DMS79 (cell line): ENCODE results near the gene KHK.
A peak's percentile ranks its signal among the peaks of the same experiment; 100 is the strongest.

Source experiments
- DNase-seq: peaks from one replicate; lab custom pipeline; 2025; lab: John Stamatoyannopoulos, UW

Gene KHK

DNA sequence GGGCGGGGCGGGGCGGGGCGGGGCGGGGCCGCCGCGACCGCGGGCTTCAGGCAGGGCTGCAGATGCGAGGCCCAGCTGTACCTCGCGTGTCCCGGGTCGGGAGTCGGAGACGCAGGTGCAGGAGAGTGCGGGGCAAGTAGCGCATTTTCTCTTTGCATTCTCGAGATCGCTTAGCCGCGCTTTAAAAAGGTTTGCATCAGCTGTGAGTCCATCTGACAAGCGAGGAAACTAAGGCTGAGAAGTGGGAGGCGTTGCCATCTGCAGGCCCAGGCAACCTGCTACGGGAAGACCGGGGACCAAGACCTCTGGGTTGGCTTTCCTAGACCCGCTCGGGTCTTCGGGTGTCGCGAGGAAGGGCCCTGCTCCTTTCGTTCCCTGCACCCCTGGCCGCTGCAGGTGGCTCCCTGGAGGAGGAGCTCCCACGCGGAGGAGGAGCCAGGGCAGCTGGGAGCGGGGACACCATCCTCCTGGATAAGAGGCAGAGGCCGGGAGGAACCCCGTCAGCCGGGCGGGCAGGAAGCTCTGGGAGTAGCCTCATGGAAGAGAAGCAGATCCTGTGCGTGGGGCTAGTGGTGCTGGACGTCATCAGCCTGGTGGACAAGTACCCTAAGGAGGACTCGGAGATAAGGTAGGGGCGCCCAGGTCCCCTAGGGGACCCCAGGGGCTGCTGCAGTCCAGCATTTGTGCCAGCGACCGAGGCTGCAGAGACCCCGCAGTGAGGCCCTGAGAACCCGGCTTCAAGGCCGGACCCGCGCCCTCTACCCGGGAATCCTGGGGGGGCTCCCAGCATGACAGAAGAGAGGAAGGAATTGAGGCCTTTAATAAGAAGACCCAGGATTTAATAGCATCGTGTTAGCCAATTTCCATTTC, at the start of gene KHK:
KHK (plus strand) TSS at position 49 of the 870 bp plus-strand sequence; CDS start at position 537, 488 bp downstream.
- peak; percentile 57 for DNase-seq

DNA sequence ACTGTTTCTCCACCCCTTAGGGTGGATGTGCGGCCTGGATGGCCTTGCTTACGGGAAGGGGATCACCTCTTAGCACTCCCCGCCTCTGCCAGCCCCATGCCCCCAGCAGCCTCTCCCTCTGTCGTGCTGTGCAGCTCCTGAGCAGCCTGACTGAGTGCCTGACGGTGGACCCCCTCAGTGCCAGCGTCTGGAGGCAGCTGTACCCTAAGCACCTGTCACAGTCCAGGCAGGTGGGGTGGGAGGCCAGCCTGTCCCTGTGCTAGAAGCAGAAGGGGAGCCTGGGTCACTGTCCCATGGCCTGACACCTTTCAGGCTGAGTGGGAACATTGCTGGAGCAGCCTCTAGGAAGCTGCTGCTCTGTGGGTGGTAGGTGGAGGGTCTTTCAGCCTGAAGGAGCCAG, 48.6 kb upstream of the KHK start:
- DNase-seq = no peak

DNA sequence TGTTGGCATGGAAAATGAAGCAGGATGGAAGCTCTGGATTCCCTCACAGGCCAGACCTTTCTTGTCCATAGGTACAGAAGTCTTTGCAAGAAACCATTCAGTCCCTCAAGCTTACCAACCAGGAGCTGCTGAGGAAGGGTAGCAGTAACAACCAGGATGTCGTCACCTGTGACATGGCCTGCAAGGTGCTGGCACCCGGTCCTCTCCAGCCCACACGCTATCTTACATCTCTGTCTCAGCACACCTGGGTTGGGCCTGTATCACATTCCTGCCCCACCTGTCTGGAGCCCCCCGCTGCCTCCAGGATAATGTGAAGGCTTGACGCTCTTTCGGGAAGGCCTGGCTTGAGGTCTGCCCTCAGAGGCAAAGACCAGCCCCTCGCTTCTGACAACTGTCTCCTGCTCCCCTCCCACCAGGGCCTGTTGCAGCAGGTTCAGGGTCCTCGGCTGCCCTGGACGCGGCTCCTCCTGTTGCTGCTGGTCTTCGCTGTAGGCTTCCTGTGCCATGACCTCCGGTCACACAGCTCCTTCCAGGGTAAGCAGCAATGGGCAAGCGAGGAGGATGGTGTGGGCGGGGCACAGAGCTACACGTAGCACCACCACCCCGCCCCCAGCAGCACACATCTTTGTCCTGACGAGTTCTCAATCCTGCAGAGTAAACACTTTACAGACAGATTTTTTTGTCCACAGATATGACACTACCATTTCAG, 47.8 kb upstream of the KHK start:
- no peak for DNase-seq

DNA sequence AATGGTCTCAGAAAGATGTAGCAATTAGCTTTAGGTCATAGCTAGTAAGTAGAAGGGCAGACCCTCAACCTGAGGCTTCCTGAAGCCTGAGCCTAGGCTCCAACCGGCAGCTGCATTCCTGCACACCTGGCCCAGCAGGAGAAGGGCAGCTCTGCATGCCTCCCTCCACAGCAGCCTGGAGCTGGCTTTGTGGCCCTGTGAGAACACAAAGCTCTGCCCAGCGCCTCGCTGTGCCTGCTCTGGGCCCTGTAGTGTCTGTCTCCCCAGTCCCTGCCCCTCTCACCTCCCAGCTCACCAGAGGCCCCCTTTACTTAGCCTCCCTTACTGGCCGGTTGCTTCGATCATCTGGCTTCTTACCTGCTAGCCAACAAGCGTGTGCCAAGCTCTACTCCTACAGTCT, 47.1 kb upstream of the KHK start:
- no peak for DNase-seq

DNA sequence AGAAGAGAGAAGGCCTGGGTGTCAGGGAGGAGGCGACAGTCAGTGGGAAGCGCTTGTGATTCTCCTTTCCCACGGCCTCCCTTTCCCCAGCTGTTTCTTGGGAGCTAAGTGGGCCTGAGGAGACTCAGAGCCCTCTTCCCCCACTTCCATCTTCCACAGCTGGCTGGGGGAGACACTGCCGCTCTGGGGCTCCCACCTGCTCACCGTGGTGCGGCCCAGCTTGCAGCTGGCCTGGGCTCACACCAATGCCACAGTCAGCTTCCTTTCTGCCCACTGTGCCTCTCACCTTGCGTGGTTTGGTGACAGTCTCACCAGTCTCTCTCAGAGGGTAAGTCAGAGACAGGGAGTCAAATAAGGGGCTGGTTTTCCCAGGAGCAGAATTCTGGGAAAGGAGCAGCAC, 46.7 kb upstream of the KHK start:
- no peak for DNase-seq

DNA sequence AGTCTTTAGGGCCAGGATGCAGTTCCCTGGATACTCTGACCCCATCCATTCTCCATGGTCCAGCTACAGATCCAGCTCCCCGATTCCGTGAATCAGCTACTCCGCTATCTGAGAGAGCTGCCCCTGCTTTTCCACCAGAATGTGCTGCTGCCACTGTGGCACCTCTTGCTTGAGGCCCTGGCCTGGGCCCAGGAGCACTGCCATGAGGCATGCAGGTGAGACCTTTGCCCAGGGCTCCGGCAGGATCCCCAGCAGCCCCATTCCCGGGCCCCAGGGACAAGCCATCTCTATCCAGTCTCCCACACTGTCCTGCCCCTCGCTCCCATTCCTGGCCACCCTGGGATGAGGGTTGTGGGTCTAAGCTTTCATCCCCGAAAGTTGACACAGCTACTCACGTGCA, 46.3 kb upstream of the KHK start:
- no peak for DNase-seq

DNA sequence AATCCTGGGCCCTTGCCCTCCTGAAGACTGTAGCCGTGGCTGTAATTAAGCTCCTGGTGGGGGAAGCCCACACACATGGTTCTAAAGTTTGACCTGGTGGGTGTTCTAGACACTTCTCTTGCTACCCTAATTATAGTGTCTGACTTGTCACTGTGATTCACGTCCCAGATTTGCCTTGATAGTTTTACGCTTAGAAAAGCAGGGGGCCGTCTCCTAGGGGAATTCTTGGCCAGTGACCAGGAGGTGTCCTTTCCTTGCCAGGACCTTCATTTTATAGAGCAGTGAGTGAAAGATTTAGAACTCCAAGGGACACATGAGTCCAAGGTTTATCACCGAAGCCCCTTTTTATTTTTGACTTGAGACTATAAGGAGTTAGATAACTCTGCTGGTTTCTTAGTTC, 44.8 kb upstream of the KHK start:
- no peak for DNase-seq

DNA sequence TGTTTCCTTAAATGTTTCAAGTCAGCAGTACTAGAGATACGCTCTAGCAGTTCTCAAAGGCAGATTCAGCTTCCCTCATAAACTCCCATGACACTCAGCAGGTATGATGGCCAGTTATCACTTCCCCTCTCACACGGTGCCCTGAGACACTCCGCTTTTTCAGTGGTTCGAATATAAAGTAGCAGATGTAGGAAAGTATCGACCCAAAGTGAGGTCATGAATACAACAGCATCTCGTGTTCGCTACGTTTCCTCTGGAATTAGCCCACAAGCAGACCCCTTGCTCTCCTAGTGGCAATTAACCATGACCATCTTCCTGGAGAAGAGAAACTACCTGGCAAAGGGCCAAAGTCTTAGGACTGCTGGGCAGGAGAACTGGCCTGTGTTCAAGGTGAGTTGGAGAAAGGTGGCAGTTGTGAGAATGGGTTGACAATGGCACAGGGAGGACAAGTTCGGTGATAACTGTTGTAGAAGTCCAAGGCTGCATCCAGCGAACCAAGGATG, 44.4 kb upstream of the KHK start:
- peak; percentile 97 for DNase-seq

DNA sequence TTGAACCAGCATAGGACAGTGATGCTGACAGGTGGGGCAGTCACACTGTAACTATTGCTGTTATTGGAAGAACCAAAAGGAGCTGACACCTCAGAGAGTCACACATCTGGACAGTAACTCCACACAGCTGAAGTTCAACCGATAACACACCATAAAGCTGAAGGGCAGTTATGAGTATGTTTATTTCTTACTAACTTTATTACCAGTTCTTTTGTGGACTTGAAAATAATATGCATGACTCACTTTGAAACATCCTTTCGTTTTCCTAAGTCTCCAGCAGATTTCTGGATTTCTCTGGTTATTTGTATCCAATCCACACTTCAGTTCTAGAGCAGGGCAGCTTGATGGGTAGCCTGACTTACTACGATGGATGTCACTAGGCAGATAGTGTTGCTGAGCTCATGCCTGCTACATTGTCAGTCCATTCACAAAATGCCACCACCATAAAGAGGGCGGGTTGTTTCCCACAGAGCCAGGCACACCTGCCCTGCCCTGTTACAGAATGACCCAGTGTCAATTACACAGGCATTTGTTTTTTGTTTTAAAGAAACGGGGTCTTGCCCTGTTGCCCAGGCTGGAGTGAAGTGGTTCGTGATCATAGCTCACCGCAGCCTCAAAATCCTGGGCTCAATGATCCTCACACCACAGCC, 43.5 kb upstream of the KHK start:
- DNase-seq = no peak

DNA sequence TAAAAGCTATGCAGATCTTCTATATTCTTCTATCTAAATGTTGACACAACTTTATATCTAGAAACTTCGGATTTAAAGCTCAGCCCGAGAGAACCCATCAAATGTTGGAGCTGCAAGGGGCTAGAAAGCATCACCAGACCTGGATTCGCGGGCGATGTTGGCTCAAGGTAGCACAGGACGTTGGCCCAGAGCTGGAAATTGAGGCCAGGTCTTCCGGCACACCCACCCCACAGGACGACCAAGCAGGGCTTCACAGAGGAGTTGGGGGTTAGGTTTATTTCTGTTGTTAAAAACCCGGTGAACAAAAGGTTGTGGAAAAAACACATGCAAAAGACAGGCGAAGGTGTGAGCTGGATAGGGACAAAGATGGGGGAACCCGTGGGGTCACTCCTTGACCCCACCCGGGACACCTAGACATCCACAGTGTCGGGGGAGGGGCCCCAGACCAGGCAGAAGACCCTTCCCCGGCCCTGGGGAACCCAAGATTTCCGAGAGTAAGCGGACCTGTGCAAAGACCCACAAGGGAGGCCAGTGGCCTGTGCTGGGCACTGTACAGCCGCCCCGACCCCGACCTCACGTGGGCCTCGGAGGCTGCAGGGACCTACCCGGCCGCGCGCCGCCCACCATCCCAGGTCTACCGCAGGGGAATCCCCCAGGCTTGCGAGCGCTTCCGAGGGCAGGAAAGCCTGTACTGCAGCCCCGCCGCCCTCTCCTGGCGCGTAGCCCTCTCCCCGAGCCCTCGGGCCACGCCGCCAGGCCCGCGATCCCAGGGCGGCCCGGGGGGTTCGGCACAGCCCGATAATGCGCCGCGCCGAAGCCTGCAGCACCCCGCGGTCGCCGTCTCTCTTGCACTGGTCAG, 36.9 kb upstream of the KHK start:
- no peak for DNase-seq

DNA sequence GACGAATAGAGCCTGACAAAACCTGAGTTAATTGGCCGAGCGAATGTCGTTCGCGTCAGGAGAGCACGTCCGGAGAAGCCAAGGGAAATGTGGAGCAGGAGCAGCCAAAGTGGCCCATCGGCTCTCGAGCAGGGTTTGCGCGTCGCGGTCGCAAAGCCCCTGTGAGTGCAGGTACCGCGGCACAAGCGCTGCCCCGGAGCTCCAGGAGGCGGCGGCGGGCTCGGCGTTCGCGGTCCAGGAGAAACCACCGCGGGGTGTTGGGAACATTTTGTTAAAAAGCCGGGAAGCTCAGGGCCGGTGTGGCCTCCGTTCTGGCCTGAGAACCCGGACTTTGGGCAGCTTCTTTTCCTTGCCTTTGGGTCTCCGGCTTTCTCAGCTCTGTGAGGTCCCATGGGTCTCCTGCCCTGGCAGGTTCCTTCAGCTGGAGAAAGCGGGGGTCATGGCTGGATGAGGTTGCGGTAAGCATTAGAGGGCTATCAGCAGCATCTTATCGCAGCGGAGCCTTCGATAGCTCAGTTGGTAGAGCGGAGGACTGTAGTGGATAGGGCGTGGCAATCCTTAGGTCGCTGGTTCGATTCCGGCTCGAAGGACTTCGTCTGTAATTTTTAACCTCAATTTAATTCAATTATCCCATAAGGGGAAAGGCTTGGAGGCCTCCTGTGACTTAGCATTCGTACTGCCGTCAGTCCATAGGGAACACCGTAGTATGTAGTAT, 36.1 kb upstream of the KHK start:
- peak; percentile 85 for DNase-seq

DNA sequence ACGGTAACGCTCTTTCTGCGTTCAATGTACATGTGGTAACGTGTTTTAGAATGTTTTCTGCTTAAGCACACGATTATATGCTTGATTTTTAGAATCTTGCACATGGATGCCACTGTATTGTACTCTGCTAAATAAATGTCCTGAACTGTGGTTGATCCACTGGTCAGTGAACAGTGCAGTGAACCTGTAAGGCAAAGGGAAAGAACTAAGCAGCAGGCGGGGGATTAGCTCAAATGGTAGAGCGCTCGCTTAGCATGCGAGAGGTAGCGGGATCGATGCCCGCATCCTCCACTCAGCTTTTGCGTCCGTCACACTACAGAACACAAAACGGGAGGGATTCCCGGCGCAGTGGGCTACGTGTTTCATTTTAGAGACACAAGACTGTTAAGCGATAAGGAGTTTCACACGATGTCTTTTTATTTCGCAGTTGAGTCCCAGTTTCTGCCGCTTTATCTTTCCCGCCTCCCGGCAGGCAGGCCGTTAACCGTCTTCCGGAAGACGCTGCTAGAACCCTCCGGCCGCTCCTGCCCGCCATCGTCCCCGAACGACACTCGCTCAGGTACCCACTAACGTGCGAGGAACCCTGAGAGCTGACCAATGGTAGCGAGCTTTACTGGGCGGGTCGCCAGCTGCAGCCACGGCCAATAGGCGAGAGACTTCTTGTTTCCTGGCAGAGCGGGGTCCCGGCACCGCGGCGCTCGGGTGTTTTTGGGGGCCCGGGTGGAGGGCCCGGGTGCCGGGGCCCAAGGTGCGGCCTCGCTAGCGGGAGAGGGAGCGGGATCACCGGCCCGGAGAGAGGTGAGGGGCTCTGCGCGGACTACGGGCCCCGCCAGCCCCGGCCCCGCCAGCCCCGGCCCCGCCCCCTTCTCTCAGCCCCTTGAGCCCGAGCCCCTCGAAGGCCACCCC, 35.3 kb upstream of the KHK start, which contains the start of gene AGBL5:
AGBL5 (plus strand) TSS at position 673 of the 906 bp plus-strand sequence. CDS start 1,291 bp downstream, outside the sequence.
- DNase-seq = peak; percentile 90

DNA sequence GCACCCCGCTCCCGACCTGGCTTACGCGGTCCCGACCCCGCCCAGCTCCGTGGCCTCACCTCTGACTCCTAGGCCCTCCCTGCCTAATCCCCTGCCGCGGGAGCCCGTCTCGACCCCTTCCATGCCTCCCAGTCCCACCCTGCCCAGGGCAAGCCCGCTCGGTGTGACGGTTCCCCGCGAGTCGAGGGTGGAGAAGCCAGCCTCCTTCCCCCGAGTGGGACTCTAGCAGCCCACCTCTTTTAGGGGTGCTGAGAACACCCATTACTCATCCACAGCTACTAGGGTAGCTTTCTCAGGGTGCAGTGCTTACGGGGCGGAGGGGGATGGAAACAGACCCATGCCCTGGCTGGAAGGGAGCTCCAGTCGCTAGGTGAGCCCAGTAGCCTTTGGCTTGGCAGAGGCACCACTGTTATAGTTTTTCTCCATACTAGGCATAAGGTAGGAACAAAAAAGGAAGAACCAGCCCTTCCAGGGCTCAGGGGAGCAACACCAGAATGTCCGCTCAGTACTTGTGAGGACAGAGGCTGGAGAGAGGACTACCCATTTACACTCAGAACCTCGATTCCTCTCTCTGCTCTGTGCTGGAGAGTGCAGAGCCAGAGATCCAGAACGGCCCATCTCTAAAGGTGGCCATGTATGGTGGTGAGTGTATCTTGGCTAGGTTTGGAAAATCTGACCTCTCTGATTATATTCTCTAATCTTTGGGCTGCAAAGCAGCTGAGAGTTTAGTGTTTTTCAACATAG, 34.5 kb upstream of the KHK start:
- no peak for DNase-seq

DNA sequence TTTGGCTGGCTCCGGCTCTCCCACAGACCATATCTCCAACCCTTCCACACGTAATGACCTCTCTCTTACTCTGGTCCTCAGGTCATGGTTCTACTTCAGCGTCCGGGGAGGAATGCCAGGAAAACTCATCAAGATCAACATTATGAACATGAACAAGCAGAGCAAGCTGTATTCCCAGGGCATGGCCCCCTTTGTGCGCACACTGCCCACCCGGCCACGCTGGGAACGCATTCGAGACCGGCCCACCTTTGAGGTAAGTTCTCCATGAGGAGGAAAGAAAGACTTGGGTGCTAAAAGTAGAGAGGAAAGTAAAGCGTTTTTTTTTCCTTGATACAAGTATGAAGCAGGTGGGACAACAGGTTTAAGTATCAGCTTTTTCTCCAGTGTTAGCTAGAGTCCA, 33.3 kb upstream of the KHK start:
- DNase-seq = no peak

DNA sequence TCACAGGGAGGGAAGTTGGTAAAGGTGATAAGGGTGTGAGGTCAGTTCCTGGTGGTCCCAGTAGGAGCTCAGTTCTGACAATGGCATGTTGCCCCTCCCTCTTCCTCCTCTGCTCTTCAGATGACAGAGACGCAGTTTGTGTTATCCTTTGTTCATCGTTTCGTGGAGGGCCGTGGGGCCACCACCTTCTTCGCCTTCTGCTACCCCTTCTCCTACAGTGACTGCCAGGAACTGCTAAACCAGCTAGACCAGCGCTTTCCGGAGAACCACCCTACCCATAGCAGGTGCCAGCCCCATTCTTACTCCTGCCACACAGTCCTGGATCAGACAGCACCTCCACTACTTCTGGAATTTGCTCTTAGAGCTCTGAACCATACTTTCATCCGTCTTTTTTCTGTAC, 32.8 kb upstream of the KHK start:
- DNase-seq = no peak

DNA sequence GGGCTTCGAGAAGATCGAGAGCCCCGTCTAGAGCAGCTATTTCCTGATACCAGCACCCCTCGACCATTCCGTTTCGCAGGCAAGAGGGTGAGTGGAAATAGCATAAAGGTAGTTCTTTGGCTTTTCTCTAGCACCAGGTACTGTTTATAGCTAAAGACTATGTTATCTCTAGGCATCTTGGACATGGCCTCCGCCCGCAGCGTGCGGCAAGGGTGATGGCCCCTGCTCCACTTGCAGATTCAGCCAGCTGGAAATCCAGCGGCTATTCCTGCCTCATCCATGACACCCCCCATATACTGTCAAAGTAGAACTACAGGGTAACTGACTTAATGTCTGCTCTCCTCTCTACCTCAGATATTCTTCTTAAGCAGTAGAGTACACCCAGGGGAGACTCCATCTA, 31.9 kb upstream of the KHK start:
- no peak for DNase-seq

DNA sequence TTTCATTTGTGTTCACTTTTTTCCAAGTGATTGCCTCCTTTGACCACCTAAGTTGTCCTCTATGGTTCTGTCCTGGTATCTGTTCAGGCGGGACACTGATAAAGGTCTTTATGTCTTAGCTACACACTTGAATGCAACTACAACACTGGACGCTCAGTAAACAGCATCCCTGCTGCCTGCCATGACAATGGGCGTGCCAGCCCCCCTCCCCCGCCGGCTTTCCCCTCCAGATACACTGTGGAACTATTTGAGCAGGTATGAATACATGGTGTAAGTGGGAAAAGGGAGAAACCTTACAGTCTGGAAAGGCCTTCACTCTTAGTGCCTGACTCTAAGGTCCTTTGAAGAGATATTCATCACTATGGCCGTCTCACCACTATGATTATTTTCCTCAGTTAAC, 29.4 kb upstream of the KHK start:
- DNase-seq = no peak

DNA sequence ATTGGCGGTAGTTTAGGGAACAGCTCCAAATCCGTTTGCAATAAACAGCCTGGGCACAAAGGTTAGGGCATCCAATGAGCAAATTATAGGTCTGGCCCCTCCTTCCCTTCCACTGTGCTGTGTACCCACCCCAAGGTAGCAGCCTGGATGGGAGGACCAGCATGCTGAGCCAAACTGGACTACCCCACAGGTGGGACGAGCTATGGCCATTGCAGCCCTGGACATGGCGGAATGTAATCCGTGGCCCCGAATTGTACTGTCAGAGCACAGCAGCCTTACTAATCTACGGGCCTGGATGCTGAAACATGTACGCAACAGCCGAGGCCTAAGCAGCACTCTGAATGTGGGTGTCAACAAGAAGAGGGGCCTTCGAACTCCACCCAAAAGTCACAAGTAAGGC, 28.4 kb upstream of the KHK start:
- DNase-seq = no peak

DNA sequence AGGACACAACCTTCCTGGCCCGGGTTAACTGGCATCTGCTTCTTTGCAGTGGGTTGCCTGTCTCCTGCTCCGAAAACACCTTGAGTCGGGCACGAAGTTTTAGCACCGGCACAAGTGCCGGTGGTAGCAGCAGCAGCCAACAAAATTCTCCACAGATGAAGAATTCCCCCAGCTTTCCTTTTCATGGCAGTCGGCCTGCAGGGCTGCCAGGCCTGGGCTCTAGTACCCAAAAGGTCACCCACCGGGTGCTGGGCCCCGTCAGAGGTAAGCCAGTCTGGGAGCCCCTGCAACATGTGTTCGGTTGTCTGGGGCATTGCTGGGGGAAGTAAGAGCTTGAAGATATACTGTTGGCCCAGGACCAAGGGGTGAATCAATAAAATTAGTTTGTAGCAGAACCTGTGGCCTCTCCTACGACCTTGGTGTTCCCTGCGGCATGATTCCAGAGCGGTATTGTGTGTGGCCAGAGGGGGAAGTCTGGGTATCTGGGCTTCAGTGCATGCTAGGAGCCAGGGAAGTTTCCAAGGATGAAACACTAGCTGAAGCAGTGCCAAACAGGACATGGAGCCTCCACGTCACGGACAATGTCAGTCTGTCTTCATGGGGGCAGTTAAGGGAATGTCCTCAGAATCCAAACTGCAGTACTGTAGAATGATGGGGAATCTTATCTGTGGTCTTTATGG, 27.3 kb upstream of the KHK start:
- no peak for DNase-seq
